Mesothelial cell of epicardium (in vitro differentiated cells): ENCODE data around the gene CCDC6. TPM values are rescaled to one million over a fixed set of nuclear protein-coding genes. Genes with fewer than 3 reads are reported as not detected.
"Not testable (repeated sequence)": the region's sequence is repeated elsewhere in the genome, so short reads cannot be mapped to it uniquely, and the experiment has no call there.

Source experiments
- DNase-seq, 2 experiments: peaks; one replicate each; pipeline ENCODE4 v3.0.0; 2021; ENCODE audit warnings: low spot score in 2 of 2; ENCODE audit not compliant: unreplicated experiment in 2 of 2
- H3K27ac Mint-ChIP-seq: 2 replicates; pipeline ENCODE4 v1.8.0; 2021; ENCODE audit warnings: mixed read lengths
- H3K27me3 Mint-ChIP-seq: 2 replicates; pipeline ENCODE4 v1.8.0; 2021; ENCODE audit warnings: low read depth, mixed read lengths
- H3K36me3 Mint-ChIP-seq: 2 replicates; pipeline ENCODE4 v1.8.0; 2021; ENCODE audit warnings: mixed read lengths
- H3K4me1 Mint-ChIP-seq: 2 replicates; pipeline ENCODE4 v1.8.0; 2021; ENCODE audit warnings: mixed read lengths
- H3K4me3 Mint-ChIP-seq: 2 replicates; pipeline ENCODE4 v1.8.0; 2021; ENCODE audit warnings: mild to moderate bottlenecking, moderate library complexity, mixed read lengths
- H3K9me3 Mint-ChIP-seq: 2 replicates; pipeline ENCODE4 v1.8.0; 2021; ENCODE audit warnings: mixed read lengths
- CTCF ChIP-seq: fragments of 200-600 bp; sonication (generic); IDR thresholded peaks from one replicate; pipeline ENCODE4 v1.5.0; 2021; ENCODE audit warnings: antibody characterized with exemption; ENCODE audit not compliant: unreplicated experiment
- total RNA-seq: library from RNA; stranded (reverse); gene quantifications from 3 replicates; pipeline ENCODE4 v1.2.1, GENCODE V29; 2021

Gene CCDC6
- total RNA-seq, 1 donor from 2014 or later = 50.5 TPM

GRCh38 chr10:59750155-59750945 is 156.0 kb downstream of the CCDC6 start:
- H3K4me1 Mint-ChIP-seq = no peaks in the 10 kb centered on the region
- no peaks in the 10 kb centered on the region for H3K36me3 Mint-ChIP-seq
- peaks cover 2% of the 10 kb centered on the region for H3K27me3 Mint-ChIP-seq
- no peak for TF ChIP-seq CTCF
- no peak overlapping the region for H3K27ac Mint-ChIP-seq
- H3K9me3 Mint-ChIP-seq = no peaks in the 10 kb centered on the region
- no peak for DNase-seq
- no peak overlapping the region for H3K4me3 Mint-ChIP-seq

- no peak for DNase-seq
- Mint-ChIP-seq H3K4me3 (no peak overlapping the region), H3K36me3 (peaks cover 3% of the 10 kb centered on the region), H3K4me1 (no peaks in the 10 kb centered on the region), H3K27ac (no peak overlapping the region), H3K27me3 (peaks cover 2% of the 10 kb centered on the region), H3K9me3 (no peaks in the 10 kb centered on the region)
- TF ChIP-seq CTCF = no peak
Observed at GRCh38 chr10:59748834-59749233, 157.5 kb downstream of the CCDC6 start.

GRCh38 chr10:59745163-59745650 is 161.1 kb downstream of the CCDC6 start:
- no peak for TF ChIP-seq CTCF
- Mint-ChIP-seq H3K4me3 (no peak overlapping the region), H3K9me3 (no peaks in the 10 kb centered on the region), H3K4me1 (no peaks in the 10 kb centered on the region), H3K36me3 (peaks cover 3% of the 10 kb centered on the region), H3K27me3 (no peaks in the 10 kb centered on the region), H3K27ac (no peak overlapping the region)
- no peak for DNase-seq

GRCh38 chr10:59744762-59745161 is 161.6 kb downstream of the CCDC6 start:
- DNase-seq, H3K27me3 Mint-ChIP-seq, H3K36me3 Mint-ChIP-seq, H3K4me3 Mint-ChIP-seq, H3K9me3 Mint-ChIP-seq, H3K27ac Mint-ChIP-seq, H3K4me1 Mint-ChIP-seq: not testable (repeated sequence)

GRCh38 chr10:59744156-59744555 is 162.2 kb downstream of the CCDC6 start:
- not testable (repeated sequence) for DNase-seq, H3K9me3 Mint-ChIP-seq, H3K27ac Mint-ChIP-seq, H3K4me1 Mint-ChIP-seq, H3K36me3 Mint-ChIP-seq, H3K4me3 Mint-ChIP-seq, H3K27me3 Mint-ChIP-seq

- no peaks in the 10 kb centered on the region for H3K27me3 Mint-ChIP-seq
- no peak for DNase-seq
- no peaks in the 10 kb centered on the region for H3K9me3 Mint-ChIP-seq
- H3K27ac Mint-ChIP-seq = no peak overlapping the region
- no peak overlapping the region for H3K4me3 Mint-ChIP-seq
- TF ChIP-seq CTCF = no peak
- H3K4me1 Mint-ChIP-seq = peaks cover 10% of the 10 kb centered on the region
- H3K36me3 Mint-ChIP-seq = peaks cover 3% of the 10 kb centered on the region
Observed at GRCh38 chr10:59741583-59741982, 164.8 kb downstream of the CCDC6 start.
